GM08714 (cell line): Measurements from ENCODE around the gene GRK6.
A peak's percentile ranks its signal among the peaks of the same experiment; 100 is the strongest.

Source experiments
- H3K4me3 ChIP-seq: fragments of 200-500 bp; sonication (Bioruptor generic); 2 replicates; pipeline ENCODE4 v1.5.1; 2014; ENCODE audit warnings: mild to moderate bottlenecking, low read length, inconsistent platforms
- ZNF274 ChIP-seq: IDR thresholded peaks from 2 replicates; pipeline ENCODE4 v1.6.1; 2012; ENCODE audit warnings: mild to moderate bottlenecking, low read depth, low read length

The GRK6 gene

GRCh38 chr5:177445052-177445916 is 18.8 kb downstream of the GRK6 start:
- no peak overlapping the region; the same call in 1 of the 2 replicates for H3K4me3 ChIP-seq
- no peak for TF ChIP-seq ZNF274

- peak overlapping the region; percentile 69; the same call in 1 of the 2 replicates for H3K4me3 ChIP-seq
- TF ChIP-seq ZNF274, result no peak
Measured at GRCh38 chr5:177445917-177446199, 19.4 kb downstream of the GRK6 start.

DNA sequence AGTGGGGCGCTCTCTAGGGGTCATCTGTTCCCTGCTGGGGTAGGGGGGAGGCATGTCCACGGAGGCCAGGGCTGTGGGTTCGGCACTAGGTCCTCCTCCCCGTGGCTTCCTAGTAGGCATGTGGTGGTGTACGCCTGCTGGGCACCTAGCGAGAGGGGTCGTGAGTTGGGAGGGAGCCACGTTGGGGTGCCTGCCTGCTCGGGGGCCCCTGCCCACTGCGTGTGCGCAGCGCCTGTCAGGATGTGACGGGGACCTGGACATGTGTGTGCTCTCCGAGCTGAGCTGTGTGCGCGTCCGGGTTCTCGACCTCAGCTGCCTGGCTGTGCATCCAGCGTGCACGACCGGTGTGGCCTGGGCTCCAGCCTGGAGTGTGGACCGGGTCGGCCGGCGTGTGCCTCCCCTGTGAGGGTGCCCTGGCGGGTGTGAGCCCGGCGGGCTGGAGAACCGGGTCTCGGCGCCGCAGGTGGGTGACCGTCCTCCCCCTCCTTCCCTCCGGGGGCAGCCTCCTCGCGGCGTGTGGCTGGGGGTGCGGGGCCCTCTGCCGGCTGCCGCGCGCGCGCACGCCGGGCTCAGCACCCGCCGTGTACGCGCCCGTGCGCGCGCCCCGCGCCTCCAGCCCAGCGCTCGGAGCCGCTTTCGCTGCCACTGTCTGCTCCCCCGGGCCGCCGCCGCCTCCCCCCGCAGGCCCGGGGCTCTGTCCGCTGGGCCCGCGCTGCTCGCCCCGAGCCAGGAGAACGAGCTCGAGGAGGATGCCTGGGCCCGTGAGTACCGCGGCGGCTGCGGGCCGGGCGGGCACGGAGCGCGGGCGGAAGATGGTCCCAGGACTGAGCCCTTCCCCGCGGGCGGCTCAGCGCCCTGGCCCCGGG is 20.0 kb downstream of the GRK6 start, which contains the start of gene PRR7:
Gene PRR7 (plus strand): TSS at position 615 of the 866 bp plus-strand sequence. CDS start 8,254 bp downstream, outside the sequence.
- H3K4me3 ChIP-seq, result peak within 1 kb of the TSS; percentile 69; the same call in 1 of the 2 replicates
- TF ChIP-seq ZNF274, result no peak

DNA sequence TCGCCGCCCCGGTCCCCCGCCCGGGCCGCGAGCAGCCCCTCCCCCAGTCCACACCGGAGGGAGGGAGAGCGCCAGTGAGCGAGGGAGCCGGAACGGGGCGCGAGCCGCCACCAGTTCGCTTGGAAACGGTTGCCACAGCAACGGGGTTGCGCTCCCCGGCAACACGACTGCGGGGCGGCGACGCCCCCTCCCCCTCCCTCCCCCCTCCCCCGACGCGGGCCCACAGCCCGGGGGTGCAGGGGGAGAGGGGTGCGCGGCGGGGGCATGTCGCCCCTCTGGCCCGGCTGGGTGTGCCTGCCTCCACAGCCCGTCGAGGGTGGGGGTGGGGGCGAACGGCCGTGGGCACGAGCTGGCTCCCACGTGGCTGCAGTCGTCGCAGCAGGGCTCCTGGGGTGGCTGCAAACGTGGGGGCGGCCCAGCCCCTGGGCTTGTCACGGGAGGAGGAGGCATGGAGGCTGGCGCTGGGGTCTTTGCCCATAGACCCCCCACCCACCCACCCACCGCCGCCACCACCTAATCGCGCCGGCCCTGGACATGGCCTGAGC is 20.7 kb downstream of the GRK6 start:
- TF ChIP-seq ZNF274, result no peak
- peak overlapping the region; percentile 69; the same call in 1 of the 2 replicates for H3K4me3 ChIP-seq

DNA sequence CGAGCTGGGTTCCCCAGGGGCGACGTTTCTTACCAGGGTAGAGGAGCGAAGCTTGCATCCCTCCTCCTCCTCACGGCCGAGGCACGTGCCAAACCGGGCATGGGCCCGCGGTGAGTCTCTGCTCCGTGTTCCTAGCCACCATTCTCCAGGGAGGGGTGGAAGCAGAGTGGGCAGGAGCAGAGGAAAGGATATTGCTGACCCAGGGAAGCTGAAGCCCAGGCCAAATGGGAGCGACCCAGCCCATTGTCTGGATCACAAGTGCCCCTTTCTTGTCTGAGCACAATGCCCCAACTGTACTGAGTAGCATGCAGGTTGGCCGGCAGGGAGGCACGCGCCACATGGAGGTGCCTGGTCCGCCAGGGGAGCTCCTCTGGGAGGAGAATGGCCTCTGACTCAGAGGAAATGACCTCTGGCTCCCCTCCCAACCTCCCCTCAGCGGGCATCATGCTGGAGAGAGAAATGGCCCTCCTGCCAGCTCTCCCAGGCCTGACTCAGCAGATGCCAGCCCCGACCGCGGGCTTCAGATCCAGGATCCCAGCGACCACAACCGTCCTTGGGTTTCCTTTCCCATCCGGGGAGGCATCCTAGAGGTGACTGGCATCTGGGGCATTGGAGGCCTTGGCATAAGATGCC is 21.3 kb downstream of the GRK6 start:
- no peak for TF ChIP-seq ZNF274
- peak overlapping the region; percentile 6; the same call in 1 of the 2 replicates for H3K4me3 ChIP-seq

DNA sequence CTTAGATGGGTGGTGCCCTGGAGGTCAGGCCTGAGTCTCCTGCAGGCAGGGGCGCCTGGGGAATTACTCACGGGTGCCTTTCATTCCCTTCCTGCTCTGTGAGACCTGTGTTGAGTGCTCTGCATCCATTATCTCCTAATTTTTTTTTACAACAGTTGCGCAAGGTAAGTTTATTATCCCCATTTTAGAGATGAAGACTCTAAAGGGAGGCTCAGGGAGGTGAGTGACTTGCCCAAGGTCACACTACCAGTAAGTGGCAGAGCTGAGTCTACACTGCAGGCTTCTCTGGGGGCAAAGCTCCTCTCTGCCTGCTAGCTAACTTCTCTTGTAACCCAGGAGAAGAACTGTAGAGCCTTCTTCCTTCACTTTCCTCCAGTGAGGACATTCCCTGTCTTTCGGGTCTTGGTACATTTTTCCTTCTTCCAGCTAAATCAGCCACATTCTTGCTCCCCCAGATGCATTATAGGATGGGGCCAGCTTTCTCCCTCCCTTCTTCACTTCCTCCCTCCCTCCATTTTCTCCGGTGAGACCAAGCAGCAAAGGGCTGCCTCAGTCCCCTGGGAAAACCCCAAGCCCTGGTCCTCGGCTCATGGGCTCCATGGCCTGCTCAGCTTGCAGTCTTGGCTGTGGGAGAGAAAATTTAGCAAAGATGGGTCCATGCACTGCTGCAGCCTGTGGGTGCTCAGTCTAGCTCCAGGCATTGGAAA is 21.9 kb downstream of the GRK6 start:
- no peak for TF ChIP-seq ZNF274
- H3K4me3 ChIP-seq, result no peak overlapping the region; the same call in 1 of the 2 replicates

GRCh38 chr5:177449140-177450061 is 22.9 kb downstream of the GRK6 start:
- no peak overlapping the region for H3K4me3 ChIP-seq
- TF ChIP-seq ZNF274, result no peak

- no peak overlapping the region for H3K4me3 ChIP-seq
- TF ChIP-seq ZNF274, result no peak
Measured at GRCh38 chr5:177450667-177451424, 24.4 kb downstream of the GRK6 start.

DNA sequence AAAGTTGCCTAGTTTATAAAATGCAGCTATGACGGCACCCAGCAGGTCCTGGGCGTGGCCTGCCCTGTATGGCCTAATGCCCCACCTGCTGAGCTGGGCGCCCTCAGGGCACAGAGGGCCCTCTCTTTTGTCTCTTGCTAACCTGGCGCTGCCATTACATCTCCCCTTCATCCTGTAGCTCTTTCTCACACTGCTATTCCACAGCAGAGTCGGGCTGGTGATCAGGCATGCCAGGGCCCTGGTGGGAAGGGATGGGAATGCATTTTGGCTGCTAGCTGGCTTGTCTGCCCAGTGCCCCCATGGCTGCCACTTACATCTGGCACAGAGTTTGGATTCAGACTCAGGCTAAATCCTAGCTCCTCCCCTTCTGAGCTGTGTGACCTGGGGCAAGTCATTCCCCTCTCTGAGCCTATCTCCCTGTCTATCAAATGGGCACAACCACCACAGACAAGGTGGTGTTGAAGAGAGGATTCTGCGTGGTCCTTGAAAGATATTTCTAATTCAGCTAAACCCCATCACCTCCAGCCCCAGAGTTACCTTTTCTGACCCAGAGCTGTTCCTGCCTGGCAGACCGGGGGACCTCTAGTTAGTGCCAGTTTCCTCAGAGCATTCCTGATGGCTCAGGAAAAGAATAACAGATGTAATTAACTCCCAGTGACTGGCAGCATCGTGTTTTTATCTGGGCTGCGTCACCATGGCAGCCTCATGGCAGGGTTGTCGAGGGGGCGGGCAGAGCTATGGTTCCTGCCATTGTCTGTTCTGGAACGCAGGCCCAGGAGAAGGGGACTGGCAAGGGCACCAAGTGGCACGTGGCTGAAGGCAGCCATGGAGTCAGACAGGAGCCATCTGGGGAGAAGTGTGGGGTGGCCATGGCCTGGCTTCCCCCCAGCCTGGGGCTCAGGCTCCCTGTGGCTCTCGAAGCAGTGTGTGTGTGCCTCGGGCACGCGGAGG is 26.5 kb downstream of the GRK6 start:
- TF ChIP-seq ZNF274, result no peak
- no peak overlapping the region for H3K4me3 ChIP-seq

DNA sequence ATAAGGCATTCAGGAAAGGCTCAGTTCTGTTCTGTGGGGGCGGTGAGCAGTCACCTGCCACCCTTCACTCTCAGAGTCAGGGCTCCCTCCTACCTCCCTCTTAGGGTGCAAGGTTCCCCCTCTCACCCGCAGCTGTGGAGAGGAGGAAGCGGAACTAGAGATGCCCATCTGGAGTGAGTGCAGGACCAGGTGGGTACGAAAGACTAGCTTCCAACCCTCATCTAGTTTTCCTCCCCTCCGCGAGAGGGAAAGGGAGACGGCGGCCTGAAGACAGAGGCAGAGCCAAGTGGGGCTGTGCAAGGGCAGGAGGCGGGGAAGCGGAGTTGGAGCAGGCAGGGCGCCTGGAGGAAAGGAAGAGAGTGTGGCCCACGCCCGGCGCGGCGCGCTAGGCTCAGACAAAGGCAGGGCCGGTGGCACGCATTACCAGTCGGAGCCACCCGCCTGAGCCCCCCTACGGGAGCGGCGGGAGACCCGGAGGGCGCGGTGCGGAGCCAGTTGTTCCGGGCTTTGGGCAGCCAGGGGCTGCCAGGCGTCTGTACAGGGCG is 27.4 kb downstream of the GRK6 start:
- H3K4me3 ChIP-seq, result peak overlapping the region; percentile 51; the same call in 1 of the 2 replicates
- TF ChIP-seq ZNF274, result no peak

DNA sequence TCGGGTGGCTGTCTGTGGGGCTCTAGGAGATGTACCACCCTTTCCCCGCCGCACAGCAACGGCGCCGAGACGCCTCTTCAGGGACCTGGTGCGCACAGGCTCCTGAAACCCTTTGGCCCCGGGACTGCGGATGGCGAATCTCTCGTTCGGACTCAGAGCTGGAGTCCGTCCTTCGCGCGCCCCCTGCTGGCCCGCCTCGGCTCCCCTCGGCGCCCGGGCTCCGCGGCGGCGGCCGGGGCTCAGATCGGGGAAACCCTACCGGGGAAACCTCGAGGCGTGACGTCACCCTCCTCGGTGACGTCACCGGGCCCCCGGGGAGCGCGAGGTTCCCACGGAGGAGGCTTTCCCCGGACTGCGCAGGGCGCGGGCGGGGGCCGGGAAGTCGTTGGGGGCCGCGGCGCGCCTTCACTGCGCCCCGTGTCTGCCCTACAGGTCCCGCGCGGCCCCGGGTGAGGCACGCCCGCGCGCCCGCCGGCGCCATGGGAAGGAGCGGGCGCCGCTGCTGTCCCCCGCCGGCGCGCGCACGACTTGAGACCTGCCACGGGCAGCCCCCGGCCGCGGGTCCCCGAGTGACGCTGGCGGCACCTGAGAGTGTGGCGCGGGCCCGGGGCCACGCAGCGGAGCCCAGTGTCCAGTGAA is 28.0 kb downstream of the GRK6 start:
- no peak for TF ChIP-seq ZNF274
- peak overlapping the region; percentile 74; the same call in 1 of the 2 replicates for H3K4me3 ChIP-seq
